GM23248 (cell line): Measurements from ENCODE around the gene CDK15.

ENCODE experiments used
- EZH2 ChIP-seq: fragments of 200-600 bp; sonication (generic); IDR thresholded peaks from 2 replicates; pipeline ENCODE4 v1.6.1; 2018; ENCODE audit warnings: antibody characterized with exemption, mild to moderate bottlenecking; ENCODE audit not compliant: insufficient read depth, poor library complexity, severe bottlenecking
- EZH2phosphoT487 ChIP-seq: fragments of 200-600 bp; sonication (generic); IDR thresholded peaks from 2 replicates; pipeline ENCODE4 v1.6.1; 2018; ENCODE audit warnings: antibody characterized with exemption, moderate library complexity, mild to moderate bottlenecking, low read depth; ENCODE audit not compliant: insufficient read depth

DNA sequence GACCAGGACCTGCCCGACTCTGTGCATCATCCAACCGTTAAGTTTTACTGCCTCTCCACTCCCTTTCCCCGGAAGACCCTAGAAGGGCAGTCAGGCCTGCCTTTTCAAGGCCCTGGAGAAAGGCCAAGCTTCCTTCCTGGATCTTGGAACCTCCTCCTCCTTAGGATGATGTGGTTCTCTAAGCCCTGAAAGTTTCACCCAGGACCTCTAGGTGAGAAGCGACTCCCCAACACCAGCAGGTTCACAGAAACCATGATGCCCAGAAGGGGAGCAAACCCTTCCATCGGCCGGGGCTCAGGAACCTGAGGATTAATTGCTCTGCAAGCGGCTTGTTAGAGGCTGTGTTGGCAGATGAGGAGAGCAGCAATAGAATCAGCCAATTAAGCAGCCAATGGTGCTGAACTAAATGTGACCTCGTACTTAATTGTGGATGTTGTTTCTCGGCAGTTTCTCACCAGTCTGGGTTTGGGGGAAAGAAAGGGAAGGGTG, 133.2 kb downstream of the CDK15 start:
- TF ChIP-seq EZH2: no peak
- TF ChIP-seq EZH2phosphoT487: no peak
